ENCODE measurements around the gene ZBTB12.

The ZBTB12 gene

GRCh38 chr6:31918069-31918720 is 16.3 kb upstream of the ZBTB12 start:
- Histone ChIP-seq H3K4me3 (ENCODE audit: low read depth, low read length, poor library complexity, severe bottlenecking) (no peak overlapping the region), H3K79me2 (ENCODE audit: insufficient read depth, low read length) (no peaks in the 10 kb centered on the region), H3K9me3 (ENCODE audit: low read length) (no peaks in the 10 kb centered on the region), H2AFZ (ENCODE audit: low read length) (no peak overlapping the region), H3K27ac (ENCODE audit: low read depth, low read length, poor library complexity, severe bottlenecking) (no peak overlapping the region), H3F3A (ENCODE audit: insufficient read depth, low read length) (no peaks in the 10 kb centered on the region), H3K9ac (ENCODE audit: low read length) (no peak overlapping the region), H3K4me1 (ENCODE audit: insufficient read depth, low read length, severe bottlenecking) (no peaks in the 10 kb centered on the region), H3K4me2 (ENCODE audit: low read length) (no peak overlapping the region), H3K36me3 (ENCODE audit: insufficient read depth, low read length) (no peaks in the 10 kb centered on the region), H3K9me2 (ENCODE audit: low read depth, low read length) (no peaks in the 10 kb centered on the region), H4K20me1 (ENCODE audit: insufficient read depth, low read length) (no peaks in the 10 kb centered on the region), H3K27me3 (ENCODE audit: insufficient read depth, low read length) (no peaks in the 10 kb centered on the region)
- no peak for TF ChIP-seq CTCF (IDR thresholded peaks at IDR 0.05; ENCODE audit: low read length)
- TF ChIP-seq EZH2 (IDR thresholded peaks at IDR 0.05; ENCODE audit: borderline replicate concordance, low read length): no peak

GRCh38 chr6:31915756-31916155 is 13.9 kb upstream of the ZBTB12 start:
- no peak overlapping the region for H3K4me3 ChIP-seq (ENCODE audit: low read depth, low read length, poor library complexity, severe bottlenecking)
- no peaks in the 10 kb centered on the region for H3K36me3 ChIP-seq (ENCODE audit: insufficient read depth, low read length)
- no peaks in the 10 kb centered on the region for H3K9me3 ChIP-seq (ENCODE audit: low read length)
- no peaks in the 10 kb centered on the region for H3K27me3 ChIP-seq (ENCODE audit: insufficient read depth, low read length)
- no peaks in the 10 kb centered on the region for H3K79me2 ChIP-seq (ENCODE audit: insufficient read depth, low read length)
- H4K20me1 ChIP-seq (ENCODE audit: insufficient read depth, low read length): no peaks in the 10 kb centered on the region
- no peak for TF ChIP-seq CTCF (IDR thresholded peaks at IDR 0.05; ENCODE audit: low read length)
- TF ChIP-seq EZH2 (IDR thresholded peaks at IDR 0.05; ENCODE audit: borderline replicate concordance, low read length): no peak
- no peaks in the 10 kb centered on the region for H3F3A ChIP-seq (ENCODE audit: insufficient read depth, low read length)
- no peaks in the 10 kb centered on the region for H3K9me2 ChIP-seq (ENCODE audit: low read depth, low read length)
- H2AFZ ChIP-seq (ENCODE audit: low read length): no peak overlapping the region
- H3K9ac ChIP-seq (ENCODE audit: low read length): no peak overlapping the region
- no peak overlapping the region for H3K4me2 ChIP-seq (ENCODE audit: low read length)
- no peak overlapping the region for H3K27ac ChIP-seq (ENCODE audit: low read depth, low read length, poor library complexity, severe bottlenecking)
- no peaks in the 10 kb centered on the region for H3K4me1 ChIP-seq (ENCODE audit: insufficient read depth, low read length, severe bottlenecking)

GRCh38 chr6:31915351-31915750 is 13.5 kb upstream of the ZBTB12 start:
- Histone ChIP-seq H3K4me3 (ENCODE audit: low read depth, low read length, poor library complexity, severe bottlenecking) (no peak overlapping the region), H3K4me1 (ENCODE audit: insufficient read depth, low read length, severe bottlenecking) (no peaks in the 10 kb centered on the region), H3K4me2 (ENCODE audit: low read length) (no peak overlapping the region), H3K27ac (ENCODE audit: low read depth, low read length, poor library complexity, severe bottlenecking) (no peak overlapping the region), H3K9me3 (ENCODE audit: low read length) (no peaks in the 10 kb centered on the region), H3K9ac (ENCODE audit: low read length) (no peak overlapping the region), H3K9me2 (ENCODE audit: low read depth, low read length) (no peaks in the 10 kb centered on the region), H3K27me3 (ENCODE audit: insufficient read depth, low read length) (no peaks in the 10 kb centered on the region), H3K79me2 (ENCODE audit: insufficient read depth, low read length) (no peaks in the 10 kb centered on the region), H3K36me3 (ENCODE audit: insufficient read depth, low read length) (no peaks in the 10 kb centered on the region), H4K20me1 (ENCODE audit: insufficient read depth, low read length) (no peaks in the 10 kb centered on the region), H2AFZ (ENCODE audit: low read length) (no peak overlapping the region), H3F3A (ENCODE audit: insufficient read depth, low read length) (no peaks in the 10 kb centered on the region)
- no peak for TF ChIP-seq CTCF (IDR thresholded peaks at IDR 0.05; ENCODE audit: low read length)
- TF ChIP-seq EZH2 (IDR thresholded peaks at IDR 0.05; ENCODE audit: borderline replicate concordance, low read length): no peak

Data from OCI-LY1 (cell line).